Measurements from ENCODE around the gene PCSK6.
"Not testable (repeated sequence)": the region's sequence is repeated elsewhere in the genome, so short reads cannot be mapped to it uniquely, and the experiment has no call there.

The PCSK6 gene

GRCh38 chr15:101296418-101297405 lies 192.8 kb downstream of the PCSK6 start:
- DNase-seq = no peak

GRCh38 chr15:101295607-101296161 lies 193.8 kb downstream of the PCSK6 start:
- DNase-seq = peak; percentile 30

- DNase-seq = peak; percentile 95
These were observed 194.5 kb downstream of the PCSK6 start, which contains the start of gene SNRPA1 for GRCh38 chr15:101294731-101295606. TSS of gene SNRPA1 (minus strand) at chr15:101295248. CDS start at chr15:101295178, 70 bp downstream.

- no peak for DNase-seq
These were observed 196.4 kb downstream of the PCSK6 start for GRCh38 chr15:101293122-101293521.

- DNase-seq = peak; percentile 47
These were observed 200.5 kb downstream of the PCSK6 start for GRCh38 chr15:101288905-101289513.

- not testable (repeated sequence) for DNase-seq
These were observed 202.2 kb downstream of the PCSK6 start for GRCh38 chr15:101287342-101287741.

- no peak for DNase-seq
These were observed 202.9 kb downstream of the PCSK6 start for GRCh38 chr15:101286471-101287114.

- no peak for DNase-seq
These were observed 205.6 kb downstream of the PCSK6 start for GRCh38 chr15:101283931-101284330.

GRCh38 chr15:101280007-101280406 lies 209.5 kb downstream of the PCSK6 start:
- no peak for DNase-seq

- peak; percentile 33 for DNase-seq
These were observed 211.5 kb downstream of the PCSK6 start for GRCh38 chr15:101277943-101278564.

GRCh38 chr15:101277038-101277822 lies 212.3 kb downstream of the PCSK6 start, which contains the start of gene SELENOS:
TSS of gene SELENOS (minus strand) at chr15:101277485. CDS start at chr15:101277417, 68 bp downstream.
- DNase-seq = peak; percentile 87

- DNase-seq = peak; percentile 34
These were observed 212.9 kb downstream of the PCSK6 start for GRCh38 chr15:101276501-101277037.

GRCh38 chr15:101275018-101275417 lies 214.5 kb downstream of the PCSK6 start:
- DNase-seq = no peak

- DNase-seq = no peak
These were observed 216.0 kb downstream of the PCSK6 start for GRCh38 chr15:101273534-101273933.

GRCh38 chr15:101272584-101272983 lies 216.9 kb downstream of the PCSK6 start:
- no peak for DNase-seq

GRCh38 chr15:101269479-101270223 lies 219.9 kb downstream of the PCSK6 start:
- DNase-seq = peak; percentile 6

GRCh38 chr15:101267320-101268104 lies 222.0 kb downstream of the PCSK6 start:
- DNase-seq = no peak

GRCh38 chr15:101266787-101267186 lies 222.7 kb downstream of the PCSK6 start:
- no peak for DNase-seq

- no peak for DNase-seq
These were observed 223.5 kb downstream of the PCSK6 start for GRCh38 chr15:101266034-101266433.

Data from NCI-H1105 treated with DMSO at 0.1 percent for 48 hours (cell line).